Adrenal gland (tissue), 12 donors: ENCODE results near the gene OGFOD2. TPM values are rescaled to one million over a fixed set of nuclear protein-coding genes. Genes with fewer than 3 reads are reported as not detected.
A peak's percentile ranks its signal among the peaks of the same experiment; 100 is the strongest.
"Not testable (repeated sequence)": the region's sequence is repeated elsewhere in the genome, so short reads cannot be mapped to it uniquely, and the experiment has no call there.

Experiments
- DNase-seq, 7 donors: peaks; one replicate each; pipeline ENCODE4 v3.0.0-alpha.2; 2019 to 2020
- H3K27ac ChIP-seq, 5 donors: fragments of 200-600 bp; sonication (generic) in 4 of 5; 1 replicate in 3 of 5; 2 replicates in 2 of 5; pipeline versions ENCODE4 v1.5.1 to v1.8.0; 2016 to 2020; ENCODE audit warnings: mild to moderate bottlenecking in 1 of 5
- H3K27me3 ChIP-seq: fragments of 200-600 bp; 2 replicates; pipeline ENCODE4 v1.8.0; 2021
- H3K36me3 ChIP-seq, 2 donors: fragments of 200-600 bp; replicated peaks in 1 of 2; 1 replicate in 1 of 2; 2 replicates in 1 of 2; pipeline versions ENCODE4 v1.5.1 to v1.8.0; 2018 to 2022
- H3K4me1 ChIP-seq, 2 donors: fragments of 200-600 bp; replicated peaks in 1 of 2; 1 replicate in 1 of 2; 2 replicates in 1 of 2; pipeline versions ENCODE4 v1.5.1 to v1.8.0; 2018 to 2021
- H3K4me3 ChIP-seq, 4 donors: fragments of 200-600 bp; sonication (generic) in 3 of 4; one replicate each; pipeline ENCODE4 v1.5.1; 2016 to 2018
- H3K9me3 ChIP-seq, 3 donors: fragments of 200-600 bp; sonication (generic) in 1 of 3; replicated peaks in 1 of 3; 1 replicate in 2 of 3; 2 replicates in 1 of 3; pipeline versions ENCODE4 v1.5.1 to v1.8.0; 2016 to 2021
- POLR2A ChIP-seq, 2 donors: fragments of 450-650 bp; IDR thresholded peaks; one replicate each; pipeline ENCODE4 v1.6.1; 2017; ENCODE audit warnings: antibody characterized with exemption in 2 of 2, mild to moderate bottlenecking in 2 of 2, moderate library complexity in 1 of 2
- WGBS, 4 donors: extraction: QIAGEN DNeasy Blood & Tissue Kit in 2 of 4; methylation state at CpG; one replicate each; pipeline versions ENCODE4 v1.1.5 to v1.1.7; 2013 to 2017; 5-methylcytosine and 5-hydroxymethylcytosine counted together
- intact Hi-C, 2 donors: fragments of 100-400 bp; cut with DNase I; formaldehyde crosslinking; loops; one replicate each; pipeline versions ENCODE4 v1.14.1 to v1.15.0; 2022 to 2023
- polyA plus RNA-seq, 3 donors: library from polyadenylated mRNA; stranded (reverse); fragments of 200-250 nt in 2 of 3; fragments of 350-450 nt in 1 of 3; fragmentation: Illumina TruSeq in 1 of 3; extraction: RNeasy Lipid Tissue Mini Kit (QIAGEN cat#74804) in 1 of 3; gene quantifications; one replicate each; pipeline ENCODE4 v1.2.3, GENCODE V29; 2013 to 2014
- total RNA-seq, 9 donors: library from RNA; depleted of rRNA in 4 of 9; stranded (reverse); fragments of >200 nt in 4 of 9; fragments of 120-200 nt in 1 of 9; fragmentation: NEBNext Ultra II Directional in 1 of 9; extraction: Animal tissue kit (Norgen Biotek cat#: 25700) in 1 of 9; gene quantifications; one replicate each; pipeline versions ENCODE4 v1.1.0 to v1.2.4, GENCODE V29; 2013 to 2023
- TF ChIP-seq, protein P1 (sequence below), 6 experiments: fragments of 450-650 bp in 4 of 6; fragments of 200-600 bp in 2 of 6; sonication (generic) in 1 of 6; IDR thresholded peaks; 1 replicate in 5 of 6; 2 replicates in 1 of 6; pipeline versions ENCODE4 v1.5.1 to v1.8.0; 2016 to 2021; ENCODE audit warnings: antibody characterized with exemption in 6 of 6, mild to moderate bottlenecking in 2 of 6, moderate library complexity in 1 of 6
- donor health status: healthy with polysubstance abuse.
- donor health status: Bipolar disorder and iron deficiency.
- donor health status: DM: yes; HTN: yes; CAD: no.
- donor health status: DM: no; HTN: no; CAD: no.
- donor health status: DM: no; HTN: no; CAD: no.
- donor health status: DM: yes; HTN: yes; CAD: no.

OGFOD2 gene
- total and polyA plus RNA-seq, 12 donors: 6.2 to 44.8 (median 20.3) TPM

- Histone ChIP-seq H3K4me3 (no peak overlapping the region), H3K27me3 (no peaks in the 10 kb centered on the region), H3K27ac (no peak overlapping the region), H3K36me3 (no peaks in the 10 kb centered on the region), H3K4me1 (no peaks in the 10 kb centered on the region), H3K9me3 (no peaks in the 10 kb centered on the region)
- TF ChIP-seq, protein P1, sequence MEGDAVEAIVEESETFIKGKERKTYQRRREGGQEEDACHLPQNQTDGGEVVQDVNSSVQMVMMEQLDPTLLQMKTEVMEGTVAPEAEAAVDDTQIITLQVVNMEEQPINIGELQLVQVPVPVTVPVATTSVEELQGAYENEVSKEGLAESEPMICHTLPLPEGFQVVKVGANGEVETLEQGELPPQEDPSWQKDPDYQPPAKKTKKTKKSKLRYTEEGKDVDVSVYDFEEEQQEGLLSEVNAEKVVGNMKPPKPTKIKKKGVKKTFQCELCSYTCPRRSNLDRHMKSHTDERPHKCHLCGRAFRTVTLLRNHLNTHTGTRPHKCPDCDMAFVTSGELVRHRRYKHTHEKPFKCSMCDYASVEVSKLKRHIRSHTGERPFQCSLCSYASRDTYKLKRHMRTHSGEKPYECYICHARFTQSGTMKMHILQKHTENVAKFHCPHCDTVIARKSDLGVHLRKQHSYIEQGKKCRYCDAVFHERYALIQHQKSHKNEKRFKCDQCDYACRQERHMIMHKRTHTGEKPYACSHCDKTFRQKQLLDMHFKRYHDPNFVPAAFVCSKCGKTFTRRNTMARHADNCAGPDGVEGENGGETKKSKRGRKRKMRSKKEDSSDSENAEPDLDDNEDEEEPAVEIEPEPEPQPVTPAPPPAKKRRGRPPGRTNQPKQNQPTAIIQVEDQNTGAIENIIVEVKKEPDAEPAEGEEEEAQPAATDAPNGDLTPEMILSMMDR (IDR thresholded peaks at IDR 0.05): no peak
- no peak for TF ChIP-seq POLR2A (IDR thresholded peaks at IDR 0.05)
- WGBS, 4 donors: 86 to 94% (median 92%) methylated on average over 8 of the region's 8 CpGs
- intact Hi-C loops: no loop called here
- DNase-seq: no peak
These were observed 39.7 kb upstream of the OGFOD2 start for GRCh38 chr12:122935318-122935717.

DNA sequence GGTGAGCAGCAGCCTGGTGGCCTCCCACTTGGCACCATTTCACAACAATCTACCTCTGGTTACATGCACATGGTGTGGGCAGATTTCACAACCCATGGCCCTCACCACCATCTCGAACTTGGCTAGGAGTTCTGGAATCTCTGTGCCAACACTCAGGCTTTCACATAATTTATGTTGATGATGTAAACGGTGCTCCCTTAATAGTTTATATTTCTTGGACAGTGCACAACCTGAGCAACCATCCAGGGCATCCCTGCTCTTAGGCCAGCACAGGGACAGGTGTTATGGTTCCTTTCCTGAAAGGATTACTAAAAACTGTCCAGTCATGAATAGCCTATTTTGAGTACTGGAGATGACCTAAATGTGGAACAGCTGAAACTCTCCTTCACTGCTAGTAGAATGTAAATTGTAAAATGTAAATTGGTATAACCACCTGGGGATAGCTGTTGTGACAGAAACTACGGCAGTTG, 37.4 kb upstream of the OGFOD2 start:
- DNase-seq: peak in 1 of 7 donors; percentile 53
- intact Hi-C loops: no loop called here
- Histone ChIP-seq H3K4me3 (no peak overlapping the region), H3K4me1 (no peaks in the 10 kb centered on the region), H3K36me3 (no peaks in the 10 kb centered on the region), H3K27me3 (no peaks in the 10 kb centered on the region), H3K9me3 (no peaks in the 10 kb centered on the region), H3K27ac (no peak overlapping the region)
- 52 to 65% (median 63%) methylated on average over 3 of the region's 3 CpGs for WGBS, 4 donors
- no peak for TF ChIP-seq POLR2A (IDR thresholded peaks at IDR 0.05)
- TF ChIP-seq, protein P1 (IDR thresholded peaks at IDR 0.05): no peak

- H3K27ac ChIP-seq: no peak overlapping the region
- no peaks in the 10 kb centered on the region for H3K27me3 ChIP-seq
- H3K4me3 ChIP-seq: no peak overlapping the region
- H3K4me1 ChIP-seq: peaks cover 0 to 3% of the 10 kb centered on the region in 2 donors
- H3K9me3 ChIP-seq: no peaks in the 10 kb centered on the region
- H3K36me3 ChIP-seq: no peaks in the 10 kb centered on the region
- 85 to 95% (median 93%) methylated on average over 4 of the region's 4 CpGs for WGBS, 4 donors
- intact Hi-C loops: no loop called here
- DNase-seq: no peak
- TF ChIP-seq, protein P1 (IDR thresholded peaks at IDR 0.05): no peak
These were observed 35.9 kb upstream of the OGFOD2 start for GRCh38 chr12:122939125-122939524.

DNA sequence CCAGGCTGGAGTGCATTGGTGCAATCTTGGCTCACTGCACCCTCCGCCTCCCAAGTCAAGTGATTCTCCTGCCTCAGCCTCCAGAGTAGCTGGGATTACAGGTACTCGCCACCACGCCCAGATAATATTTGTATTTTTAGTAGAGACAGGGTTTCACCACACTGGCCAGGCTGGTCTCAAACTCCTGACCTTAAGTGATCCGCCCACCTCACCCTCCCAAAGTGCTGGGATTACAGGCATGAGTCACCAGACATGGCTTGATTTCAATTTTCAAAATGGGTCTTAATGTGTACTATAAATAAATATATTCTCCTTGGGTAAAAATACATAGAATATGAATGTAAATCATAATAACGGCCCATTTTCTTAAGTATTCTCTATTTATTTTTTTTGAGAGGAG, 33.7 kb upstream of the OGFOD2 start:
- not testable (repeated sequence) for H3K9me3 ChIP-seq, H3K27me3 ChIP-seq, H3K4me3 ChIP-seq, H3K27ac ChIP-seq, DNase-seq, H3K36me3 ChIP-seq
- intact Hi-C loops: loop anchor here in 1 of 2 donors (10.0 kb wide), 1 partner anchor 147 kb away; no protein-coding TSS in a partner anchor
- peaks cover 12 to 15% of the 10 kb centered on the region in 2 donors for H3K4me1 ChIP-seq
- WGBS, 4 donors: 79 to 87% (median 82%) methylated on average over 5 of the region's 5 CpGs

DNA sequence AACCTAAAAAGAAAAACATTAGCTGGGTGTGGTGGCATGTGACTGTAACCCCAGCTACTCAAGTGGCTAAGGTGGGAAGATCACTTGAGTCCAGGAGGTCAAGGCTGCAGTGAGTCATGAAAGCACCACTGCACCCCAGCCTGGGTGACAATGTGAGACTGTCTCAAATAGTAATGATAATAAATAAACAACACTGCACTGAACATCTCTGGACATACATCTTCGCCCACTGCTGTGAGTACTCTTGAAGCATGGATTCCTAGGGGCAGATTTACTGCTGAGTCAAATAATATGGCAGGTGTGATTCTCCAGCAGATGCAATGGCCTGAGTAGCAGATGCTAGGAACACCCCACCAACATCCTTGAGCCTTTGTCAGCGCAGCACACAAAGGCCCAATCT, 32.4 kb upstream of the OGFOD2 start:
- Histone ChIP-seq H3K27me3 (no peaks in the 10 kb centered on the region), H3K27ac (peak overlapping the region in 1 of 5 donors; percentile 35), H3K9me3 (no peaks in the 10 kb centered on the region), H3K36me3 (no peaks in the 10 kb centered on the region), H3K4me3 (no peak overlapping the region), H3K4me1 (peaks cover 23 to 25% of the 10 kb centered on the region in 2 donors)
- 91 to 100% (median 94%) methylated on average over 1 to 2 of the region's 2 CpGs for WGBS, 4 donors
- DNase-seq: no peak
- no peak for TF ChIP-seq POLR2A (IDR thresholded peaks at IDR 0.05)
- TF ChIP-seq, protein P1 (IDR thresholded peaks at IDR 0.05): no peak
- intact Hi-C loops: loop anchor here in 1 of 2 donors (10.0 kb wide), 1 partner anchor 148 kb away; no protein-coding TSS in a partner anchor
